HG03064 (cell line): Measurements from ENCODE around the gene ADAM8.

Experiments used
- ATAC-seq: cut with Tn5 transposase; IDR thresholded peaks from one replicate; pipeline ENCODE4 v1.9.1; 2021; ENCODE audit warnings: low read depth; ENCODE audit not compliant: unreplicated experiment

ADAM8 gene

GRCh38 chr10:133214468-133215410, 61.9 kb downstream of the ADAM8 start:
- ATAC-seq: no peak

DNA sequence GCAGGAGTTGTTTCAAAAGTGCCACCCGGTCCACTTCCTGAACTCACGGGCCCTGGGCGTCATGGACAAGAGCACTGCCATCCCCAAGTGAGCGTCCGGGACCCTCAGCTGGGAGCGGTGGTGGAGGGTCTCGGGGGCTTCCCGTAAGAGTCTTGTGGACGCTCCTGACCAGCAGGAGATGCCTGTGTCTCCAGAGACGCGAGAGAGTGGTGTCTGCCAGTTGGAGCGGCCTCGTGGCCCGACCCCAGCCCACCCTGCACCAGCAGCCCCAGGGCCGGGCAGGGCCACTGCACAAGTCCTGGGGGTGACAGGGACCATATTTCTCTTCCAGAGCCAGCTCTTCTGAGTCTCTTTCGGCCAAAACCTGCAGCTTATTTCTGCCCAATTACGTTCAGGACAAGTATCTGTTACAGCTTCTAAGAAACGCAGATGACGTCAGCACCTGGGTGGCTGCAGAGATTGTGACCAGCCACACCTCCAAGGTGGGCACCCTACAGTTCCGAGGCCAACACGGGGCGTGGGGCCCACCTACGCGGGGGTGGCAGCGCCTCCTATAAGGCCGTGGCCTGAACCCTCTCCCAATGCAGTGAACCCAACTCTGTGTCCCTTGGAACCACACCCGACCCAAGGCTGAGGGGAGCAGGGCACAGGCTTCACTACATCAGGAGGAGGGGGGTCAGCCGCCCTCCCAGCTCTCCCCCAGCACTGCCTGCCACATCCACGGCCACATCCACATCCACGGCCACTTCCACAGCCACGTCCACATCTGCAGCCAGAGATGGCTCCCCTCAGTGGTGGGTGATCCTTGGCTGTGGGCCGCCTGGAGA, 62.8 kb downstream of the ADAM8 start:
- no peak for ATAC-seq

GRCh38 chr10:133212853-133213494, 63.7 kb downstream of the ADAM8 start:
- no peak for ATAC-seq
